Gastrocnemius medialis (tissue), 4 donors: ENCODE data around the gene MRPL33. TPM values are rescaled to one million over a fixed set of nuclear protein-coding genes. Genes with fewer than 3 reads are reported as not detected.

ENCODE experiments used
- ATAC-seq, 2 donors: fragments of 150-250 bp; one replicate each; pipeline ENCODE4 v1.9.1; 2016
- DNase-seq, 2 donors: peaks; one replicate each; pipeline ENCODE4 v3.0.0-alpha.2; 2019
- H3K27ac ChIP-seq, 4 donors: fragments of 200-600 bp; sonication (generic); 1 replicate in 1 of 4; 2 replicates in 3 of 4; pipeline ENCODE4 v1.5.1; 2016 to 2018; ENCODE audit warnings: mild to moderate bottlenecking in 2 of 4, moderate library complexity in 1 of 4
- H3K27me3 ChIP-seq, 3 donors: fragments of 200-600 bp; sonication (generic) in 2 of 3; 1 replicate in 1 of 3; 2 replicates in 2 of 3; pipeline versions ENCODE4 v1.5.1 to v1.6.0; 2016 to 2019; ENCODE audit warnings: mild to moderate bottlenecking in 1 of 3, moderate library complexity in 1 of 3
- H3K36me3 ChIP-seq, 2 donors: fragments of 200-600 bp; sonication (generic) in 1 of 2; one replicate each; pipeline ENCODE4 v1.5.1; 2017 to 2018
- H3K4me1 ChIP-seq, 2 donors: fragments of 200-600 bp; sonication (generic) in 1 of 2; one replicate each; pipeline ENCODE4 v1.5.1; 2016 to 2017; ENCODE audit warnings: mild to moderate bottlenecking in 2 of 2
- H3K4me3 ChIP-seq, 4 donors: fragments of 200-600 bp; sonication (generic) in 3 of 4; 1 replicate in 1 of 4; 2 replicates in 3 of 4; pipeline ENCODE4 v1.5.1; 2016 to 2019; ENCODE audit warnings: mild to moderate bottlenecking in 2 of 4
- H3K9me3 ChIP-seq, 3 donors: fragments of 200-600 bp; sonication (generic) in 2 of 3; 1 replicate in 1 of 3; 2 replicates in 2 of 3; pipeline ENCODE4 v1.5.1; 2016 to 2019
- POLR2A ChIP-seq, 2 donors: fragments of 450-650 bp; IDR thresholded peaks; one replicate each; pipeline ENCODE4 v1.6.1; 2017; ENCODE audit warnings: antibody characterized with exemption in 2 of 2, mild to moderate bottlenecking in 2 of 2, moderate library complexity in 2 of 2
- in situ Hi-C, 4 donors: fragments of 200-750 bp; cut with MboI; loops; one replicate each; pipeline versions ENCODE4 v1.15.0 to v1.8.0; 2017; ENCODE audit warnings: low sequenced_read_pairs in 4 of 4
- intact Hi-C: fragments of 100-400 bp; cut with DNase I; formaldehyde crosslinking; loops from one replicate; pipeline ENCODE4 v1.15.1; 2023; ENCODE audit warnings: low total_unique reads
- total RNA-seq, 4 donors: library from RNA; depleted of rRNA; stranded (reverse); fragments of >200 nt; gene quantifications; one replicate each; pipeline versions ENCODE4 v1.1.0 to v1.2.3, GENCODE V29; 2016
- TF ChIP-seq, protein P1 (sequence below), 5 experiments: fragments of 450-650 bp in 3 of 5; fragments of 200-600 bp in 2 of 5; sonication (generic) in 2 of 5; IDR thresholded peaks in 4 of 5; conservative IDR thresholded peaks in 1 of 5; 1 replicate in 4 of 5; 2 replicates in 1 of 5; pipeline ENCODE4 v1.5.1; 2016 to 2019; ENCODE audit warnings: antibody characterized with exemption in 5 of 5, mild to moderate bottlenecking in 3 of 5, moderate library complexity in 3 of 5

The MRPL33 gene
- total RNA-seq, 4 donors from 2014 or later = 231 to 500 (median 388) TPM

DNA sequence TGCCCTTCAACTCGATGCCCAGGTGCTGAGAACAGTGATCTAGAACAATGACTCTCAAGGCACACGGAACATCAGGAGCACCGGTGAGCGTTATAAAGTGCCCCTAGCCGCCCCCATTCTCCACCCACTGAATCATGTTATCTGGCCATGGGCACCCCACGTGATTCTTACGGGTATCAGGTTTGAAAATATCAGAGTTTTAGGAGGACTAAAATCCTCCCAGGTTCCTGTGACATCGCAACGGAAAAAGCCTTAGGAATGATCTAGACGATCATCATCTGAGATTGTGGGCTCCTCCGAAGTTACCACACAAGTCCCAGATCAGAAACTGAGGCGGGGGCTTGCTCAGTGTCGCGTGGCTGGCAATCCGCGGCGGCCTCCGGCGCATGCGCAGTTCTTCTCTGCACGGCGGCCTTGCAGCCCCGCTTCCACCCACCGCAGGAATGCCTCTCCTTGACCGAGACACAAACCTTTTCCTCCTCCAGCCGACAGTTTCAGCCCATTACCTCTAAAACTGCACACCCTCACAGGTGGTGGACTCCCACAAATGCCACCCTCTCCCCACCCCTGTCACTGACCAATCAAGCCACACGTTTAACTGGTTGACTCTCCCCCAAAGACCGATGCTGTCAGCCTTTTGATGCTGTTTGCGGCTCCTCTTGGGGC is 5.8 kb upstream of the MRPL33 start:
- no peaks in the 10 kb centered on the region for H3K36me3 ChIP-seq
- TF ChIP-seq, protein P1, sequence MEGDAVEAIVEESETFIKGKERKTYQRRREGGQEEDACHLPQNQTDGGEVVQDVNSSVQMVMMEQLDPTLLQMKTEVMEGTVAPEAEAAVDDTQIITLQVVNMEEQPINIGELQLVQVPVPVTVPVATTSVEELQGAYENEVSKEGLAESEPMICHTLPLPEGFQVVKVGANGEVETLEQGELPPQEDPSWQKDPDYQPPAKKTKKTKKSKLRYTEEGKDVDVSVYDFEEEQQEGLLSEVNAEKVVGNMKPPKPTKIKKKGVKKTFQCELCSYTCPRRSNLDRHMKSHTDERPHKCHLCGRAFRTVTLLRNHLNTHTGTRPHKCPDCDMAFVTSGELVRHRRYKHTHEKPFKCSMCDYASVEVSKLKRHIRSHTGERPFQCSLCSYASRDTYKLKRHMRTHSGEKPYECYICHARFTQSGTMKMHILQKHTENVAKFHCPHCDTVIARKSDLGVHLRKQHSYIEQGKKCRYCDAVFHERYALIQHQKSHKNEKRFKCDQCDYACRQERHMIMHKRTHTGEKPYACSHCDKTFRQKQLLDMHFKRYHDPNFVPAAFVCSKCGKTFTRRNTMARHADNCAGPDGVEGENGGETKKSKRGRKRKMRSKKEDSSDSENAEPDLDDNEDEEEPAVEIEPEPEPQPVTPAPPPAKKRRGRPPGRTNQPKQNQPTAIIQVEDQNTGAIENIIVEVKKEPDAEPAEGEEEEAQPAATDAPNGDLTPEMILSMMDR (IDR thresholded peaks at IDR 0.05 in 4 of 5, conservative IDR thresholded peaks at IDR 0.05 in 1 of 5) = no peak
- no peak for TF ChIP-seq POLR2A (IDR thresholded peaks at IDR 0.05)
- peak overlapping the region; percentile 30 to 52 (median 44) for H3K4me3 ChIP-seq
- peak overlapping the region in 2 of 4 donors; percentile 43 to 51 for H3K27ac ChIP-seq
- H3K4me1 ChIP-seq = peaks cover 0 to 18% of the 10 kb centered on the region in 2 donors
- in situ Hi-C loops = no loop called here
- no peaks in the 10 kb centered on the region for H3K27me3 ChIP-seq
- DNase-seq = peak; percentile 35 to 53
- peak; percentile 70 to 73 for ATAC-seq
- intact Hi-C loops = no loop called here
- no peaks in the 10 kb centered on the region for H3K9me3 ChIP-seq

DNA sequence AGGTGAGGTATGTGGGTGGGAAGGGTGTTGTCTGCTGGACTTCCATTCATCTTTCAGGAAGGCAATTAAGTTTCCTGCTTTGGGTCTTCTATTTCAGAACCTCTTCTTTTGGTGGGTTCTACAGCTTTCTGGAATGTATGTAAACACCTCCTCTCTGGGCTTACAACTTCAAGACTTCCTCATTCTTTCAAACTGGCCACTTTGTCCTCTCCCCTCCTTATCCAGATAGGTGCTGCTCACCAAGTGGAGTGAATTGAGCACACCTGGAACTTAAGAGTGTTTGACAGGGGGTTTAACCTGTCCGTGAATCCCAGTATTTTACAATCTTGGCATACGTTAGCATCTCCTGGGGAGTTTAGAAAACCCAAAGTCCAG is 5.2 kb upstream of the MRPL33 start:
- no peak for DNase-seq
- TF ChIP-seq, protein P1 (IDR thresholded peaks at IDR 0.05 in 4 of 5, conservative IDR thresholded peaks at IDR 0.05 in 1 of 5) = no peak
- TF ChIP-seq POLR2A (IDR thresholded peaks at IDR 0.05) = no peak
- Histone ChIP-seq H3K4me3 (peak overlapping the region in 3 of 4 donors; percentile 41 to 52 (median 46)), H3K9me3 (no peaks in the 10 kb centered on the region), H3K36me3 (no peaks in the 10 kb centered on the region), H3K27me3 (no peaks in the 10 kb centered on the region), H3K27ac (peak overlapping the region in 2 of 4 donors; percentile 43 to 51), H3K4me1 (peaks cover 0 to 15% of the 10 kb centered on the region in 2 donors)
- no peak for ATAC-seq
- intact Hi-C loops (no loop called here), in situ Hi-C loops (no loop called here)

DNA sequence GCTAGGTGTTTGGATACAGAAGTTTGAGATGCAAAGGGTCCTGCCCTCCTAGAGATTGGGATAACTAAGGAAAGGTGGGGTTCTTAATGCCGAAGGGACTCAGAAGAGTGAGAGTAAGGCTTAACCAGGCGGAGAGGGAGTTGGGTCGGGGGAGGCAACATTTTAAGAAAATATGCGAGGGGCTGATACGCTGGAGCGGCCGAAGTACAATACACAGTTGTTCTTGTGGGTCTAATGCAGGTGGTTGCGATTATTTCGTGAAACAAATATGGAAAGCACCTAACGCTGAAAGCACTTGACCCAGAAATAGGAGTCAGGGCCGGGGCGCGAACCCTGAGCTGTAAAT is 344 bp upstream of the MRPL33 start:
- ATAC-seq (peak in 1 of 2 donors; percentile 4), DNase-seq (no peak)
- in situ Hi-C loops (no loop called here), intact Hi-C loops (loop anchor here (2.0 to 10.0 kb wide), 3 partner anchors 49 to 624 kb away; partner anchors contain the start of genes BABAM2, FOSL2 and RBKS)
- Histone ChIP-seq H3K4me3 (peak overlapping the region; percentile 66 to 98 (median 84)), H3K27ac (peak overlapping the region; percentile 87 to 99 (median 92)), H3K9me3 (no peaks in the 10 kb centered on the region), H3K27me3 (no peaks in the 10 kb centered on the region), H3K4me1 (peaks cover 35 to 36% of the 10 kb centered on the region in 2 donors), H3K36me3 (peaks cover 0 to under 1% of the 10 kb centered on the region in 2 donors)
- TF ChIP-seq, protein P1 (IDR thresholded peaks at IDR 0.05 in 4 of 5, conservative IDR thresholded peaks at IDR 0.05 in 1 of 5) = no peak
- TF ChIP-seq POLR2A (IDR thresholded peaks at IDR 0.05) = no peak

DNA sequence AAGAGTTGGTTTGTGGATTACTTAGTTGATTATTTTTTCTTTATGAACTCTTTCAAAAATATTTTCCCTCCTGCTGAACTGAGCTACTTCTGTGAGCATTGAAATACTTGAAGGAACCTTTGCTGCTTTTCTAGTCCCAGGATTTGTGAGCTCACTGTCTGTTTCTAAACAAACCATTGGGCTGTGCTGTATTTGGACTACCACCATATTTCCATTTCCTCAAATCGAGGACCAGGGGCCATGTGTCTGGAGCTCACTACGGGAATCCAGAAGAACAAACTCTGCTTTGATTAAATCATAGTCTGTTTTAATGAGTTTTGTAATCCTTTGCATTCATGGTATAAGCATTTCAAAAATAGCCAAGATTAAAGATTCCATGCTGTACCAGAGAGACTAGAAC is 1.3 kb downstream of the MRPL33 start:
- Histone ChIP-seq H3K27ac (peak overlapping the region; percentile 87 to 99 (median 92)), H3K4me1 (peaks cover 45 to 51% of the 10 kb centered on the region in 2 donors), H3K27me3 (no peaks in the 10 kb centered on the region), H3K9me3 (no peaks in the 10 kb centered on the region), H3K4me3 (peak overlapping the region; percentile 66 to 98 (median 84)), H3K36me3 (peaks cover 0 to 14% of the 10 kb centered on the region in 2 donors)
- DNase-seq (no peak), ATAC-seq (no peak)
- TF ChIP-seq, protein P1 (IDR thresholded peaks at IDR 0.05 in 4 of 5, conservative IDR thresholded peaks at IDR 0.05 in 1 of 5) = no peak
- no peak for TF ChIP-seq POLR2A (IDR thresholded peaks at IDR 0.05)
- intact Hi-C loops = loop anchor here (5.0 to 10.0 kb wide), 2 partner anchors 51 to 622 kb away; partner anchors contain the start of gene FOSL2
- in situ Hi-C loops = no loop called here
